Upper lobe of right lung (tissue), 1 donor: ENCODE results near the gene KIAA1586. TPM values are rescaled to one million over a fixed set of nuclear protein-coding genes. Genes with fewer than 3 reads are reported as not detected.

Experiments used
- ATAC-seq: fragments of 200-7000 bp; cut with Tn5 transposase; one replicate; pipeline ENCODE4 v1.9.1; 2020; ENCODE audit warnings: mild to moderate bottlenecking, moderate library complexity
- DNase-seq: peaks from one replicate; pipeline ENCODE4 v3.0.0-alpha.2; 2020
- H3K27ac ChIP-seq: fragments of 200-600 bp; one replicate; pipeline ENCODE4 v1.8.0; 2022
- H3K27me3 ChIP-seq: fragments of 200-600 bp; one replicate; pipeline ENCODE4 v1.8.0; 2022; ENCODE audit warnings: mild to moderate bottlenecking
- H3K36me3 ChIP-seq: fragments of 200-600 bp; one replicate; pipeline ENCODE4 v1.8.0; 2022
- H3K4me1 ChIP-seq: fragments of 200-600 bp; one replicate; pipeline ENCODE4 v1.8.0; 2022
- H3K4me3 ChIP-seq: fragments of 200-600 bp; one replicate; pipeline ENCODE4 v1.8.0; 2022; ENCODE audit warnings: mild to moderate bottlenecking
- H3K9me3 ChIP-seq: fragments of 200-600 bp; one replicate; pipeline ENCODE4 v1.8.0; 2022
- intact Hi-C: fragments of 100-400 bp; cut with DNase I; formaldehyde crosslinking; loops from one replicate; pipeline ENCODE4 v1.11.0; 2022
- total RNA-seq: library from RNA; stranded (reverse); fragmentation: NEBNext Ultra II Directional; extraction: Animal tissue kit (Norgen Biotek cat#: 25700); gene quantifications from one replicate; pipeline ENCODE4 v1.2.1, GENCODE V29; 2021
- TF ChIP-seq, protein P1 (sequence below): fragments of 200-600 bp; IDR thresholded peaks from one replicate; pipeline ENCODE4 v1.8.0; 2022; ENCODE audit warnings: antibody characterized with exemption
- donor health status: DM: no; HTN: yes; CAD: no; lungs with severe emphysema.

The KIAA1586 gene
- total RNA-seq, 1 donor from 2014 or later: 12.9 TPM

- Histone ChIP-seq H3K36me3 (no peaks in the 10 kb centered on the region), H3K4me3 (no peak overlapping the region), H3K27me3 (no peaks in the 10 kb centered on the region), H3K9me3 (no peaks in the 10 kb centered on the region), H3K27ac (no peak overlapping the region), H3K4me1 (no peaks in the 10 kb centered on the region)
- DNase-seq: no peak
- no peak for ATAC-seq
- intact Hi-C loops: no loop called here
- TF ChIP-seq, protein P1, sequence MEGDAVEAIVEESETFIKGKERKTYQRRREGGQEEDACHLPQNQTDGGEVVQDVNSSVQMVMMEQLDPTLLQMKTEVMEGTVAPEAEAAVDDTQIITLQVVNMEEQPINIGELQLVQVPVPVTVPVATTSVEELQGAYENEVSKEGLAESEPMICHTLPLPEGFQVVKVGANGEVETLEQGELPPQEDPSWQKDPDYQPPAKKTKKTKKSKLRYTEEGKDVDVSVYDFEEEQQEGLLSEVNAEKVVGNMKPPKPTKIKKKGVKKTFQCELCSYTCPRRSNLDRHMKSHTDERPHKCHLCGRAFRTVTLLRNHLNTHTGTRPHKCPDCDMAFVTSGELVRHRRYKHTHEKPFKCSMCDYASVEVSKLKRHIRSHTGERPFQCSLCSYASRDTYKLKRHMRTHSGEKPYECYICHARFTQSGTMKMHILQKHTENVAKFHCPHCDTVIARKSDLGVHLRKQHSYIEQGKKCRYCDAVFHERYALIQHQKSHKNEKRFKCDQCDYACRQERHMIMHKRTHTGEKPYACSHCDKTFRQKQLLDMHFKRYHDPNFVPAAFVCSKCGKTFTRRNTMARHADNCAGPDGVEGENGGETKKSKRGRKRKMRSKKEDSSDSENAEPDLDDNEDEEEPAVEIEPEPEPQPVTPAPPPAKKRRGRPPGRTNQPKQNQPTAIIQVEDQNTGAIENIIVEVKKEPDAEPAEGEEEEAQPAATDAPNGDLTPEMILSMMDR: no peak
Measured at GRCh38 chr6:57024775-57025174, 21.7 kb upstream of the KIAA1586 start.

- Histone ChIP-seq H3K4me1 (no peaks in the 10 kb centered on the region), H3K9me3 (no peaks in the 10 kb centered on the region), H3K27me3 (no peaks in the 10 kb centered on the region), H3K27ac (no peak overlapping the region), H3K36me3 (no peaks in the 10 kb centered on the region), H3K4me3 (no peak overlapping the region)
- TF ChIP-seq, protein P1: no peak
- ATAC-seq (no peak), DNase-seq (no peak)
- intact Hi-C loops: no loop called here
Measured at GRCh38 chr6:57026001-57026400, 20.5 kb upstream of the KIAA1586 start.

GRCh38 chr6:57027301-57027700, 19.2 kb upstream of the KIAA1586 start:
- intact Hi-C loops: no loop called here
- Histone ChIP-seq H3K4me1 (no peaks in the 10 kb centered on the region), H3K27me3 (no peaks in the 10 kb centered on the region), H3K4me3 (no peak overlapping the region), H3K9me3 (no peaks in the 10 kb centered on the region), H3K36me3 (no peaks in the 10 kb centered on the region), H3K27ac (no peak overlapping the region)
- DNase-seq (no peak), ATAC-seq (no peak)
- TF ChIP-seq, protein P1: no peak

DNA sequence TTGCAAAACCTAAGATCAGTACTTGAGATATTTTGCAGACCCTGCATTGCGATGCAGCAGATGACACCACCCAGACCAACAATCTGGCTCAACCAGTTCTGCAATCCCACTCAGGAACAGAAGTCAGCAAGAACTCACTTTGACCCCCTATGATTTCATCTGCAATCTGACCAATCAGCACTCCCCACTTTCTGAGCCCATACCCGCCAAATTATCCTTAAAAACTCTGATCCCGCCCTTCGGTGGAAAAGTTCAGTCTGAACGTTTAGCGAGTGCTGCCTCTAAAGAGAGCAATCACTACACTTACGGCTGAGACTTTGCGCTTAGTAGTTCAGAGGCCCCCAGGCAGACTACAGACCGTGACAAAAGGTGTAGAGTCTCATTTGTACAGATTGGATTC, 17.3 kb upstream of the KIAA1586 start:
- Histone ChIP-seq H3K9me3 (no peaks in the 10 kb centered on the region), H3K27ac (no peak overlapping the region), H3K4me1 (no peaks in the 10 kb centered on the region), H3K4me3 (no peak overlapping the region), H3K27me3 (no peaks in the 10 kb centered on the region), H3K36me3 (no peaks in the 10 kb centered on the region)
- intact Hi-C loops: no loop called here
- TF ChIP-seq, protein P1: no peak
- no peak for DNase-seq
- no peak for ATAC-seq

- DNase-seq: no peak
- intact Hi-C loops: no loop called here
- no peak for ATAC-seq
- H3K9me3 ChIP-seq: no peaks in the 10 kb centered on the region
- H3K4me3 ChIP-seq: no peak overlapping the region
- H3K36me3 ChIP-seq: no peaks in the 10 kb centered on the region
- H3K27me3 ChIP-seq: no peaks in the 10 kb centered on the region
- TF ChIP-seq, protein P1: no peak
- H3K27ac ChIP-seq: no peak overlapping the region
- no peaks in the 10 kb centered on the region for H3K4me1 ChIP-seq
Measured at GRCh38 chr6:57033228-57033627, 13.3 kb upstream of the KIAA1586 start.

GRCh38 chr6:57035549-57035948, 10.9 kb upstream of the KIAA1586 start:
- H3K27ac ChIP-seq: no peak overlapping the region
- peaks cover 4% of the 10 kb centered on the region for H3K27me3 ChIP-seq
- ATAC-seq (no peak), DNase-seq (no peak)
- no peaks in the 10 kb centered on the region for H3K36me3 ChIP-seq
- H3K4me1 ChIP-seq: no peaks in the 10 kb centered on the region
- TF ChIP-seq, protein P1: no peak
- H3K4me3 ChIP-seq: no peak overlapping the region
- no peaks in the 10 kb centered on the region for H3K9me3 ChIP-seq
- intact Hi-C loops: no loop called here
